Bronchial epithelial cell (primary cell): ENCODE results near the gene HRNR. TPM values are rescaled to one million over a fixed set of nuclear protein-coding genes. Genes with fewer than 3 reads are reported as not detected.
"Not testable (repeated sequence)": the region's sequence is repeated elsewhere in the genome, so short reads cannot be mapped to it uniquely, and the experiment has no call there.

Source experiments
- DNase-seq: peaks from one replicate; pipeline ENCODE4 v3.0.0-alpha.2; 2010; ENCODE audit warnings: low read depth
- FAIRE-seq: peaks from 2 replicates; lab custom pipeline; 2011; peaks lifted over from hg19 to GRCh38; lab: Jason Lieb, UNC
- H3K27me3 ChIP-seq: 2 replicates; pipeline ENCODE4 v1.5.1; 2011; ENCODE audit warnings: low read length; ENCODE audit not compliant: control insufficient read depth, insufficient read depth
- H3K36me3 ChIP-seq: 2 replicates; pipeline ENCODE4 v1.5.1; 2011; ENCODE audit warnings: low read length; ENCODE audit not compliant: control insufficient read depth, insufficient read depth
- H3K4me3 ChIP-seq: 2 replicates; pipeline ENCODE4 v1.5.1; 2011; ENCODE audit warnings: mild to moderate bottlenecking, low read depth, low read length, control low read depth
- CTCF ChIP-seq: IDR thresholded peaks from 2 replicates; pipeline ENCODE4 v1.5.1; 2011; ENCODE audit warnings: mild to moderate bottlenecking, moderate library complexity, low read length, control low read depth, inconsistent platforms; ENCODE audit not compliant: insufficient read depth, severe bottlenecking
- total RNA-seq: library from RNA; depleted of rRNA; stranded (reverse); fragments of >200 nt; gene quantifications from 2 replicates; pipeline ENCODE4 v1.2.1, GENCODE V29; 2014

Gene HRNR
- total RNA-seq: under 0.01 and 0.26 TPM in 2 replicates

GRCh38 chr1:152224093-152224492, at the start of gene HRNR:
Gene HRNR, minus strand, starts transcription at chr1:152224193. Its CDS starts 940 bp downstream, at chr1:152223253.
- H3K4me3 ChIP-seq: no peak within 1 kb of the TSS
- no peak for TF ChIP-seq CTCF
- no peak for FAIRE-seq

GRCh38 chr1:152256394-152256793, 32.4 kb upstream of the HRNR start:
- not testable (repeated sequence) for H3K4me3 ChIP-seq, FAIRE-seq, H3K27me3 ChIP-seq, H3K36me3 ChIP-seq, DNase-seq

More at GRCh38 chr1:152224093-152224492, at the start of gene HRNR:
- no peaks in the 10 kb centered on the region for H3K36me3 ChIP-seq
- no peak for DNase-seq
- H3K27me3 ChIP-seq: no peaks in the 10 kb centered on the region

GRCh38 chr1:152252157-152252556, 28.2 kb upstream of the HRNR start:
- no peaks in the 10 kb centered on the region for H3K36me3 ChIP-seq
- no peak overlapping the region for H3K4me3 ChIP-seq
- TF ChIP-seq CTCF: no peak
- H3K27me3 ChIP-seq: no peaks in the 10 kb centered on the region
- FAIRE-seq (no peak), DNase-seq (peak; percentile 91)

GRCh38 chr1:152251391-152251790, 27.4 kb upstream of the HRNR start:
- Histone ChIP-seq H3K36me3 (no peaks in the 10 kb centered on the region), H3K27me3 (no peaks in the 10 kb centered on the region), H3K4me3 (no peak overlapping the region)
- FAIRE-seq (no peak), DNase-seq (peak; percentile 94)
- TF ChIP-seq CTCF: no peak

- no peaks in the 10 kb centered on the region for H3K36me3 ChIP-seq
- FAIRE-seq: no peak
- no peaks in the 10 kb centered on the region for H3K27me3 ChIP-seq
- DNase-seq: no peak
- no peak overlapping the region for H3K4me3 ChIP-seq
- TF ChIP-seq CTCF: no peak
These were observed 23.3 kb upstream of the HRNR start for GRCh38 chr1:152247316-152247715.

- peak; percentile 32 for FAIRE-seq
These were observed 20.7 kb upstream of the HRNR start for GRCh38 chr1:152244576-152245273.

More at GRCh38 chr1:152244576-152245273, 20.7 kb upstream of the HRNR start:
- TF ChIP-seq CTCF: no peak
- Histone ChIP-seq H3K36me3 (no peaks in the 10 kb centered on the region), H3K4me3 (no peak overlapping the region), H3K27me3 (no peaks in the 10 kb centered on the region)
- DNase-seq: peak; percentile 92
